Measurements from ENCODE around the gene NXPH4.

Gene NXPH4

GRCh38 chr12:57235728-57236131, 19.1 kb downstream of the NXPH4 start:
- no peak overlapping the region for H3K4me3 ChIP-seq
- no peaks in the 10 kb centered on the region for H3K9me3 ChIP-seq (ENCODE audit: low read depth, low read length)
- no peak overlapping the region for H3K27ac ChIP-seq
- no peak overlapping the region for H3K9ac ChIP-seq (ENCODE audit: insufficient read length)
- H3K36me3 ChIP-seq (ENCODE audit: insufficient read depth, low read length), result peaks cover 40% of the 10 kb centered on the region
- no peak for DNase-seq (ENCODE audit: low read depth, low spot score)
- TF ChIP-seq POLR2AphosphoS5 (IDR thresholded peaks at IDR 0.05; ENCODE audit: borderline replicate concordance, low read depth, low read length) (no peak), EZH2 (IDR thresholded peaks at IDR 0.05) (no peak), FOXP2 (optimal IDR thresholded peaks at IDR 0.05; ENCODE audit: control extremely low read depth, extremely low read length, insufficient read depth) (no peak)

- no peak for DNase-seq (ENCODE audit: low read depth, low spot score)
- no peak overlapping the region for H3K9ac ChIP-seq (ENCODE audit: insufficient read length)
- H3K9me3 ChIP-seq (ENCODE audit: low read depth, low read length), result no peaks in the 10 kb centered on the region
- H3K27ac ChIP-seq, result no peak overlapping the region
- peaks cover 34% of the 10 kb centered on the region for H3K36me3 ChIP-seq (ENCODE audit: insufficient read depth, low read length)
- no peak overlapping the region for H3K4me3 ChIP-seq
- peak; percentile 43; the same call in 1 of the 2 replicates for TF ChIP-seq POLR2AphosphoS5 (IDR thresholded peaks at IDR 0.05; ENCODE audit: borderline replicate concordance, low read depth, low read length)
- TF ChIP-seq FOXP2 (optimal IDR thresholded peaks at IDR 0.05; ENCODE audit: control extremely low read depth, extremely low read length, insufficient read depth), result no peak
- TF ChIP-seq EZH2 (IDR thresholded peaks at IDR 0.05), result no peak
Observed at GRCh38 chr12:57236201-57236924, 19.8 kb downstream of the NXPH4 start.

- Histone ChIP-seq H3K36me3 (ENCODE audit: insufficient read depth, low read length) (peaks cover 27% of the 10 kb centered on the region), H3K9ac (ENCODE audit: insufficient read length) (no peak overlapping the region), H3K9me3 (ENCODE audit: low read depth, low read length) (no peaks in the 10 kb centered on the region), H3K4me3 (no peak overlapping the region), H3K27ac (0 out of 2 replicates have a peak overlapping the region, but pooled peaks have one; percentile 25)
- TF ChIP-seq FOXP2 (optimal IDR thresholded peaks at IDR 0.05; ENCODE audit: control extremely low read depth, extremely low read length, insufficient read depth) (no peak), POLR2AphosphoS5 (IDR thresholded peaks at IDR 0.05; ENCODE audit: borderline replicate concordance, low read depth, low read length) (no peak; the same call in 1 of the 2 replicates), EZH2 (IDR thresholded peaks at IDR 0.05) (no peak)
- DNase-seq (ENCODE audit: low read depth, low spot score), result no peak
Observed at GRCh38 chr12:57236925-57237595, 20.5 kb downstream of the NXPH4 start.

GRCh38 chr12:57237596-57237931, 21.0 kb downstream of the NXPH4 start:
- H3K4me3 ChIP-seq, result peak overlapping the region; percentile 84
- DNase-seq (ENCODE audit: low read depth, low spot score), result no peak
- H3K27ac ChIP-seq, result no peak overlapping the region
- H3K9ac ChIP-seq (ENCODE audit: insufficient read length), result no peak overlapping the region
- H3K36me3 ChIP-seq (ENCODE audit: insufficient read depth, low read length), result peaks cover 22% of the 10 kb centered on the region
- TF ChIP-seq FOXP2 (optimal IDR thresholded peaks at IDR 0.05; ENCODE audit: control extremely low read depth, extremely low read length, insufficient read depth) (no peak), EZH2 (IDR thresholded peaks at IDR 0.05) (no peak), POLR2AphosphoS5 (IDR thresholded peaks at IDR 0.05; ENCODE audit: borderline replicate concordance, low read depth, low read length) (no peak)
- no peaks in the 10 kb centered on the region for H3K9me3 ChIP-seq (ENCODE audit: low read depth, low read length)

GRCh38 chr12:57237932-57238853, 21.6 kb downstream of the NXPH4 start:
- peak overlapping the region; percentile 46 for H3K9ac ChIP-seq (ENCODE audit: insufficient read length)
- TF ChIP-seq POLR2AphosphoS5 (IDR thresholded peaks at IDR 0.05; ENCODE audit: borderline replicate concordance, low read depth, low read length) (no peak; the same call in 1 of the 2 replicates), FOXP2 (optimal IDR thresholded peaks at IDR 0.05; ENCODE audit: control extremely low read depth, extremely low read length, insufficient read depth) (no peak), EZH2 (IDR thresholded peaks at IDR 0.05) (no peak)
- DNase-seq (ENCODE audit: low read depth, low spot score), result no peak
- no peak overlapping the region for H3K27ac ChIP-seq
- H3K4me3 ChIP-seq, result peak overlapping the region; percentile 84
- H3K36me3 ChIP-seq (ENCODE audit: insufficient read depth, low read length), result peaks cover 16% of the 10 kb centered on the region
- no peaks in the 10 kb centered on the region for H3K9me3 ChIP-seq (ENCODE audit: low read depth, low read length)

GRCh38 chr12:57238854-57239554, 22.4 kb downstream of the NXPH4 start:
- Histone ChIP-seq H3K4me3 (peak overlapping the region; percentile 84), H3K9ac (ENCODE audit: insufficient read length) (peak overlapping the region; percentile 83), H3K9me3 (ENCODE audit: low read depth, low read length) (no peaks in the 10 kb centered on the region), H3K36me3 (ENCODE audit: insufficient read depth, low read length) (peaks cover 8% of the 10 kb centered on the region), H3K27ac (no peak overlapping the region)
- no peak for TF ChIP-seq FOXP2 (optimal IDR thresholded peaks at IDR 0.05; ENCODE audit: control extremely low read depth, extremely low read length, insufficient read depth)
- peak; percentile 14; the same call in 1 of the 2 replicates for TF ChIP-seq POLR2AphosphoS5 (IDR thresholded peaks at IDR 0.05; ENCODE audit: borderline replicate concordance, low read depth, low read length)
- no peak for DNase-seq (ENCODE audit: low read depth, low spot score)

DNA sequence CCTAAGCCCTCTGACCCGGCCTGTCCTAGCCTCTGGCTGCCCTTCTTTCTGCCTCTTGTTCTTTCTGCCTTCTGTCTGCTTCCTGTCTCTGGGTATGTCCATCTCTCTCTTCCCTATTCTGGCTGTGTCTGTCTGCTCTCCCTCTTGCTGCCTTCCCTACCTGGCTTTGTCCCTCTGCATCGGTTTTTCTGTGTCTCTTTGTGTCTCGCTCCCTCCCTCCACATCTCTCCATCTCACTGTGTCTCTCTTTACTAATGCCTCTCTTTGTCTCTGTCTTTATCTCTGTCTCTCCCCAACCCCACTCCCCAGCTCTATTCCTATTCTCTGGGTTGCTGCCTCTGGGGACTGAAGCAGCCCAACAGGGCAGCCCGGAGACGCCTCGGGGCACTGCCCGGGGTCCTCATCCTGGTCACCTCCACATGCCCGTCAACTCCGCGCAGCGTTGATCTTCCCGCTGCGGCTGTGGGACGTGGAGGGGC, 23.0 kb downstream of the NXPH4 start:
- peaks cover 1% of the 10 kb centered on the region; the same call in 1 of the 2 replicates for H3K36me3 ChIP-seq (ENCODE audit: insufficient read depth, low read length)
- H3K27ac ChIP-seq, result no peak overlapping the region
- TF ChIP-seq POLR2AphosphoS5 (IDR thresholded peaks at IDR 0.05; ENCODE audit: borderline replicate concordance, low read depth, low read length), result no peak
- H3K4me3 ChIP-seq, result peak overlapping the region; percentile 84
- H3K9ac ChIP-seq (ENCODE audit: insufficient read length), result peak overlapping the region; percentile 83
- H3K9me3 ChIP-seq (ENCODE audit: low read depth, low read length), result no peaks in the 10 kb centered on the region
- no peak for DNase-seq (ENCODE audit: low read depth, low spot score)

Measured in SK-N-MC (cell line).